H9 (cell line): ENCODE results near the gene NBEA. TPM values are rescaled to one million over a fixed set of nuclear protein-coding genes. Genes with fewer than 3 reads are reported as not detected.

Experiments
- DNase-seq: peaks from one replicate; pipeline ENCODE4 v3.0.0-alpha.2; 2017
- H2AFZ ChIP-seq: one replicate; pipeline ENCODE4 v1.6.1; 2013; ENCODE audit warnings: mild to moderate bottlenecking, low read length, control low read depth, moderate library complexity
- H2AK5ac ChIP-seq: 2 replicates; pipeline ENCODE4 v1.6.1; 2013; ENCODE audit warnings: low read length, control low read depth, mixed read lengths; ENCODE audit not compliant: insufficient read length
- H2BK120ac ChIP-seq: one replicate; pipeline ENCODE4 v1.6.1; 2013; ENCODE audit warnings: low read depth, mild to moderate bottlenecking, low read length, control low read depth, inconsistent platforms; ENCODE audit not compliant: poor library complexity, severe bottlenecking
- H2BK12ac ChIP-seq: 2 replicates; pipeline ENCODE4 v1.6.1; 2013; ENCODE audit warnings: low read length, control low read depth, mixed read lengths, low read depth; ENCODE audit not compliant: insufficient read length
- H2BK15ac ChIP-seq: 2 replicates; pipeline ENCODE4 v1.6.1; 2013; ENCODE audit warnings: low read depth, low read length, control low read depth
- H2BK20ac ChIP-seq: one replicate; pipeline ENCODE4 v1.6.1; 2013; ENCODE audit warnings: low read depth, mild to moderate bottlenecking, low read length, control low read depth, inconsistent platforms; ENCODE audit not compliant: poor library complexity, severe bottlenecking
- H2BK5ac ChIP-seq: 2 replicates; pipeline ENCODE4 v1.6.1; 2013; ENCODE audit warnings: low read length, control low read depth, mixed read lengths; ENCODE audit not compliant: insufficient read length
- H3K14ac ChIP-seq: 2 replicates; pipeline ENCODE4 v1.6.1; 2013; ENCODE audit warnings: low read length, control low read depth; ENCODE audit not compliant: insufficient read depth
- H3K18ac ChIP-seq: 2 replicates; pipeline ENCODE4 v1.6.1; 2013; ENCODE audit warnings: low read depth, mild to moderate bottlenecking, mixed read lengths, low read length, control low read depth; ENCODE audit not compliant: insufficient read length
- H3K23ac ChIP-seq: 2 replicates; pipeline ENCODE4 v1.6.1; 2013; ENCODE audit warnings: low read length, control low read depth, mixed read lengths, low read depth; ENCODE audit not compliant: insufficient read length
- H3K23me2 ChIP-seq: 2 replicates; pipeline ENCODE4 v1.6.1; 2013; ENCODE audit warnings: low read depth, mild to moderate bottlenecking, mixed read lengths, low read length, control low read depth; ENCODE audit not compliant: insufficient read length, poor library complexity, severe bottlenecking
- H3K27ac ChIP-seq: 2 replicates; pipeline ENCODE4 v1.5.1; 2013; ENCODE audit warnings: low read length, control low read depth, mixed read lengths, low read depth; ENCODE audit not compliant: insufficient read length
- H3K27me3 ChIP-seq: 2 replicates; pipeline ENCODE4 v1.6.1; 2013; ENCODE audit warnings: low read length, control low read depth, inconsistent platforms; ENCODE audit not compliant: insufficient read depth
- H3K4ac ChIP-seq: 2 replicates; pipeline ENCODE4 v1.6.1; 2013; ENCODE audit warnings: low read depth, mild to moderate bottlenecking, control low read depth, inconsistent platforms, low read length, moderate library complexity
- H3K4me1 ChIP-seq: 2 replicates; pipeline ENCODE4 v1.6.1; 2013; ENCODE audit warnings: low read length, control low read depth, inconsistent platforms; ENCODE audit not compliant: insufficient read depth
- H3K4me2 ChIP-seq: 2 replicates; pipeline ENCODE4 v1.6.1; 2013; ENCODE audit warnings: low read length, control low read depth, mixed read lengths; ENCODE audit not compliant: insufficient read length, insufficient read depth
- H3K56ac ChIP-seq: 2 replicates; pipeline ENCODE4 v1.6.1; 2013; ENCODE audit warnings: low read depth, mild to moderate bottlenecking, mixed read lengths, low read length, control low read depth; ENCODE audit not compliant: insufficient read length
- H3K79me1 ChIP-seq: 2 replicates; pipeline ENCODE4 v1.6.1; 2013; ENCODE audit warnings: low read depth, mild to moderate bottlenecking, moderate library complexity, low read length, control low read depth, inconsistent platforms; ENCODE audit not compliant: insufficient read depth, poor library complexity, severe bottlenecking
- H3K79me2 ChIP-seq: 2 replicates; pipeline ENCODE4 v1.6.1; 2013; ENCODE audit warnings: low read length, control low read depth, inconsistent platforms; ENCODE audit not compliant: insufficient read depth
- H3K9ac ChIP-seq: 2 replicates; pipeline ENCODE4 v1.6.1; 2013; ENCODE audit warnings: low read length, control low read depth, mixed read lengths; ENCODE audit not compliant: insufficient read length; ENCODE audit errors: extremely low read depth
- H3K9me3 ChIP-seq: one replicate; pipeline ENCODE4 v1.6.1; 2013; ENCODE audit warnings: low read depth, low read length, inconsistent platforms; ENCODE audit not compliant: control insufficient read depth
- H3T11ph ChIP-seq: one replicate; pipeline ENCODE4 v1.6.1; 2013; ENCODE audit warnings: mild to moderate bottlenecking, low read length, control low read depth, inconsistent platforms
- H4K20me1 ChIP-seq: one replicate; pipeline ENCODE4 v1.6.1; 2013; ENCODE audit not compliant: control insufficient read depth, insufficient read length, insufficient read depth
- H4K5ac ChIP-seq: 2 replicates; pipeline ENCODE4 v1.6.1; 2013; ENCODE audit warnings: low read depth, mild to moderate bottlenecking, mixed read lengths, low read length, control low read depth; ENCODE audit not compliant: insufficient read length
- H4K8ac ChIP-seq: replicated peaks from 2 replicates; pipeline ENCODE4 v1.6.1; 2013; ENCODE audit warnings: low read length, control low read depth, mixed read lengths, low read depth; ENCODE audit not compliant: insufficient read length
- H4K91ac ChIP-seq: 2 replicates; pipeline ENCODE4 v1.6.1; 2013; ENCODE audit warnings: low read depth, mild to moderate bottlenecking, moderate library complexity, mixed read lengths, low read length, control low read depth; ENCODE audit not compliant: insufficient read length
- H3K27ac Mint-ChIP-seq, 3 experiments: 2 replicates in 2 of 3; 3 replicates in 1 of 3; pipeline ENCODE4 v1.8.0; 2020 to 2021; ENCODE audit warnings: mixed read lengths in 3 of 3, mild to moderate bottlenecking in 1 of 3, moderate library complexity in 1 of 3
- H3K27me3 Mint-ChIP-seq: 2 replicates; pipeline ENCODE4 v1.8.0; 2021; ENCODE audit warnings: low read depth, mild to moderate bottlenecking, moderate library complexity, mixed read lengths
- H3K36me3 Mint-ChIP-seq, 3 experiments: 2 replicates in 2 of 3; 3 replicates in 1 of 3; pipeline ENCODE4 v1.8.0; 2020 to 2021; ENCODE audit warnings: low read depth in 3 of 3, mixed read lengths in 3 of 3; ENCODE audit not compliant: insufficient read depth in 1 of 3
- H3K4me1 Mint-ChIP-seq, 2 experiments: 2 replicates each; pipeline ENCODE4 v1.8.0; 2020; ENCODE audit warnings: mixed read lengths in 2 of 2
- H3K4me3 Mint-ChIP-seq, 2 experiments: 2 replicates in 1 of 2; 3 replicates in 1 of 2; pipeline ENCODE4 v1.8.0; 2020 to 2021; ENCODE audit warnings: mild to moderate bottlenecking in 2 of 2, mixed read lengths in 2 of 2, moderate library complexity in 1 of 2
- H3K9me3 Mint-ChIP-seq, 2 experiments: 2 replicates in 1 of 2; 3 replicates in 1 of 2; pipeline ENCODE4 v1.8.0; 2020; ENCODE audit warnings: mild to moderate bottlenecking in 2 of 2, mixed read lengths in 2 of 2, moderate library complexity in 1 of 2
- CTCF ChIP-seq: fragments of 200-600 bp; sonication (generic); conservative IDR thresholded peaks from 3 replicates; pipeline ENCODE4 v1.8.0; 2021; ENCODE audit warnings: antibody characterized with exemption, mild to moderate bottlenecking
- WGBS: extraction: QIAGEN DNeasy Blood & Tissue Kit; methylation state at CpG from one replicate; pipeline ENCODE4 v1.1.7; 2013; ENCODE audit warnings: missing lambda C conversion rate, low lambda C conversion rate, mixed read lengths; ENCODE audit not compliant: insufficient read length; ENCODE audit errors: extremely low coverage; 5-methylcytosine and 5-hydroxymethylcytosine counted together
- total RNA-seq: library from RNA; stranded (reverse); gene quantifications from 2 replicates; pipeline ENCODE4 v1.2.1, GENCODE V29; 2021

NBEA gene
- total RNA-seq, 1 experiment from 2014 or later: 17.3 TPM

DNA sequence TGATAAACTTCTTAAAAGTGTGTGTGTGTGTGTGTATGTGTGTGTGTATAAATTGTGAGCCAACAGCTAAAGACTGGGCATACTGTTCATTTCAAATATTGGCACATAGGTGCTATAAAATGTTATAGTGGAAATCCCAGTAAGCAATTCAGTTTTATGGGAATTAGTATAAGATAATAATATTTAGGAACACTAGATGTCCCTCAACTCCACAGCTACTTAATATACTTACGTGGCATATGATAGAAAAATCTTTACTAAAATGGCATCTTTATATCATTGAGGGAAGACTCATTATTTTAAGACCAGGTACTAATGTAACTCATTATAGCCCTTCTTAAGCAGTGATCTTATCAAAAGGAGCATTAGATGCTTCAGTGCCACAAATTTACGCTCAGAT lies 268.2 kb downstream of the NBEA start:
- no peak overlapping the region for H3K14ac ChIP-seq
- H2AFZ ChIP-seq: no peak overlapping the region
- H4K5ac ChIP-seq: no peak overlapping the region
- no peak overlapping the region for H2BK20ac ChIP-seq
- no peaks in the 10 kb centered on the region for H3K79me1 ChIP-seq
- no peaks in the 10 kb centered on the region for H4K20me1 ChIP-seq
- H2BK15ac ChIP-seq: no peak overlapping the region
- no peak overlapping the region for H2BK12ac ChIP-seq
- no peak overlapping the region for H3K9ac ChIP-seq
- no peaks in the 10 kb centered on the region for H3K79me2 ChIP-seq
- DNase-seq: no peak
- no peaks in the 10 kb centered on the region for H3K23me2 ChIP-seq
- no peak overlapping the region for H3K27ac Mint-ChIP-seq
- H3K4ac ChIP-seq: no peak overlapping the region
- TF ChIP-seq CTCF: no peak
- no peak overlapping the region for H3K18ac ChIP-seq
- H2BK120ac ChIP-seq: no peak overlapping the region
- no peaks in the 10 kb centered on the region for H3K9me3 ChIP-seq
- no peaks in the 10 kb centered on the region for H3K27me3 ChIP-seq
- H2AK5ac ChIP-seq: no peak overlapping the region
- no peak overlapping the region for H3K56ac ChIP-seq
- H3K4me1 ChIP-seq: no peaks in the 10 kb centered on the region
- H3K27me3 Mint-ChIP-seq: no peaks in the 10 kb centered on the region
- no peak overlapping the region for H3K4me2 ChIP-seq
- no peak overlapping the region for H3K23ac ChIP-seq
- no peak overlapping the region for H4K8ac ChIP-seq
- H3K4me1 Mint-ChIP-seq: no peaks in the 10 kb centered on the region
- no CpG with 5 or more reads among the region's 2 CpGs for WGBS
- H2BK5ac ChIP-seq: no peak overlapping the region
- no peak overlapping the region for H3K4me3 Mint-ChIP-seq
- peaks cover 6 to 11% (median 7%) of the 10 kb centered on the region in 3 experiments; a peak in 5 of 7 replicates for H3K36me3 Mint-ChIP-seq
- no peak overlapping the region for H3K27ac ChIP-seq
- H4K91ac ChIP-seq: no peak overlapping the region
- no peaks in the 10 kb centered on the region for H3K9me3 Mint-ChIP-seq
- H3T11ph ChIP-seq: no peak overlapping the region
